Psoas muscle (tissue), 8 donors: ENCODE results near the gene FREM1. TPM values are rescaled to one million over a fixed set of nuclear protein-coding genes. Genes with fewer than 3 reads are reported as not detected.

Experiments used
- ATAC-seq, 4 donors: fragments of 200-7000 bp; cut with Tn5 transposase; one replicate each; pipeline ENCODE4 v1.9.1; 2020; ENCODE audit warnings: moderate library complexity in 3 of 4, mild to moderate bottlenecking in 2 of 4
- DNase-seq, 2 donors: peaks; one replicate each; pipeline ENCODE4 v3.0.0-alpha.2; 2020
- H3K27ac ChIP-seq: fragments of 200-600 bp; one replicate; pipeline ENCODE4 v1.8.0; 2022
- H3K27me3 ChIP-seq, 3 donors: fragments of 200-600 bp in 1 of 3; one replicate each; pipeline versions ENCODE4 v1.6.1 to v1.8.0; 2013 to 2022; ENCODE audit warnings: low read length in 2 of 3, mild to moderate bottlenecking in 2 of 3, moderate library complexity in 1 of 3; ENCODE audit not compliant: insufficient read depth in 3 of 3
- H3K36me3 ChIP-seq, 2 donors: fragments of 200-600 bp in 1 of 2; one replicate each; pipeline versions ENCODE4 v1.6.1 to v1.8.0; 2013 to 2022; ENCODE audit warnings: low read depth in 1 of 2, mild to moderate bottlenecking in 1 of 2, moderate library complexity in 1 of 2; ENCODE audit not compliant: insufficient read depth in 1 of 2
- H3K4me1 ChIP-seq: fragments of 200-600 bp; one replicate; pipeline ENCODE4 v1.8.0; 2022
- H3K4me3 ChIP-seq: fragments of 200-600 bp; one replicate; pipeline ENCODE4 v1.8.0; 2022; ENCODE audit warnings: mild to moderate bottlenecking
- H3K9me3 ChIP-seq: fragments of 200-600 bp; one replicate; pipeline ENCODE4 v1.8.0; 2022
- WGBS, 3 donors: extraction: QIAGEN DNeasy Blood & Tissue Kit; methylation state at CpG; one replicate each; pipeline versions ENCODE4 v1.1.6 to v1.1.7; 2013; 5-methylcytosine and 5-hydroxymethylcytosine counted together
- intact Hi-C, 2 donors: fragments of 100-400 bp; cut with DNase I; formaldehyde crosslinking; loops; one replicate each; pipeline versions ENCODE4 v1.11.0 to v1.14.2; 2022
- polyA plus RNA-seq, 3 donors: library from polyadenylated mRNA; stranded (reverse); fragments of 200-250 nt; gene quantifications; one replicate each; pipeline ENCODE4 v1.2.3, GENCODE V29; 2013
- total RNA-seq, 4 donors: library from RNA; stranded (reverse); fragmentation: NEBNext Ultra II Directional in 2 of 4; extraction: Animal tissue kit (Norgen Biotek cat#: 25700) in 2 of 4; gene quantifications; one replicate each; pipeline versions ENCODE4 v1.2.1 to v1.2.4, GENCODE V29; 2021 to 2023
- TF ChIP-seq, protein P1 (sequence below): fragments of 200-600 bp; IDR thresholded peaks from one replicate; pipeline ENCODE4 v1.8.0; 2022; ENCODE audit warnings: antibody characterized with exemption
- donor health status: healthy with polysubstance abuse.
- donor health status: DM: no; HTN: no; CAD: no; lungs with moderate emphysema.
- donor health status: Bipolar disorder and iron deficiency.
- donor health status: healthy.
- donor health status: DM: yes; HTN: yes; CAD: no.
- donor health status: DM: no; HTN: no; CAD: no.
- donor health status: DM: no; HTN: no; CAD: no.
- donor health status: DM: yes; HTN: yes; CAD: no.

Gene FREM1
- total and polyA plus RNA-seq, 7 donors = 0.20 to 3.7 (median 0.79) TPM

DNA sequence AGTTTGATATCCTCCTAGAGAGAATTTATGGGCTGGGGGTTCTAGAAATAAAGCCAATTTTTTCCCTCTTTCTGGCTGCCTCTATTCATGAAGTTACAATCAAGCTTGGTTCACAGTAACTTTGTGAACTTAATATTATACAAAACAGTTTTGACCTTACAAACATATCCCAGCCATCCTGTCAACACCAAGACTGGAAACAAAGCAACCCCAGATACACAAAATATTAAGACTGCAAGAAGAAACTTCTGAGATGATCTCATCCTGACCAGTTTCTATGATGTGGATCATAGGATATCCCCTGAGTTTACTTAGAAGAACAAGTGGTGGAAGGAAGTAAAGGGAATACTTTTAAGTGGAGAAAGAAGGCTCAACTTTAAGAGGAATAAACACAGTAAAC is 159.4 kb downstream of the FREM1 start:
- no peaks in the 10 kb centered on the region for H3K4me1 ChIP-seq
- DNase-seq (no peak), ATAC-seq (no peak)
- no peak overlapping the region for H3K27ac ChIP-seq
- no peak overlapping the region for H3K4me3 ChIP-seq
- TF ChIP-seq, protein P1, sequence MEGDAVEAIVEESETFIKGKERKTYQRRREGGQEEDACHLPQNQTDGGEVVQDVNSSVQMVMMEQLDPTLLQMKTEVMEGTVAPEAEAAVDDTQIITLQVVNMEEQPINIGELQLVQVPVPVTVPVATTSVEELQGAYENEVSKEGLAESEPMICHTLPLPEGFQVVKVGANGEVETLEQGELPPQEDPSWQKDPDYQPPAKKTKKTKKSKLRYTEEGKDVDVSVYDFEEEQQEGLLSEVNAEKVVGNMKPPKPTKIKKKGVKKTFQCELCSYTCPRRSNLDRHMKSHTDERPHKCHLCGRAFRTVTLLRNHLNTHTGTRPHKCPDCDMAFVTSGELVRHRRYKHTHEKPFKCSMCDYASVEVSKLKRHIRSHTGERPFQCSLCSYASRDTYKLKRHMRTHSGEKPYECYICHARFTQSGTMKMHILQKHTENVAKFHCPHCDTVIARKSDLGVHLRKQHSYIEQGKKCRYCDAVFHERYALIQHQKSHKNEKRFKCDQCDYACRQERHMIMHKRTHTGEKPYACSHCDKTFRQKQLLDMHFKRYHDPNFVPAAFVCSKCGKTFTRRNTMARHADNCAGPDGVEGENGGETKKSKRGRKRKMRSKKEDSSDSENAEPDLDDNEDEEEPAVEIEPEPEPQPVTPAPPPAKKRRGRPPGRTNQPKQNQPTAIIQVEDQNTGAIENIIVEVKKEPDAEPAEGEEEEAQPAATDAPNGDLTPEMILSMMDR = no peak
- intact Hi-C loops = no loop called here
- no peaks in the 10 kb centered on the region for H3K36me3 ChIP-seq
- H3K27me3 ChIP-seq = no peaks in the 10 kb centered on the region
- no peaks in the 10 kb centered on the region for H3K9me3 ChIP-seq

DNA sequence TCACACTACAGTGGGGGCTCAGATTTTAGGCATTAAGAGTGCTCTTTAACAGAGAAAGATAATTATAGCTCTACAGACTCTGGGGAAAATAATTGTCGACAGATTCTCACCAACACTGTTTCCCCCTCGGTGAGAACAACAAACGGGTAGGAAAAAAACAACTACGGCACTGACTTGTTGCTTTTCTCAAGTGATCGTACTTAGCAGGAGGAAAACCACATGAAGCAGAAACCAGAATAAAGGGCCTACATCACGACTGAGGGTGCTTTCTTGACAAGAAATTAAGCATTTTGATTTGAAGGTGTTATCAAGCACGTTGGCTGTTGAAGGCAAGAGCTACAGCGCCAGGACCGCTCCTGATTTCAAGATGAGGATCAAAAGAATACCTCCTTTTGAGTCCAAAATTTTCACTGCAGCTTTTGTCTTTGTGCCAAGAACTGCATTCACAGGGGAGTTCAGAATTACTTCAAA is 160.5 kb downstream of the FREM1 start:
- H3K27me3 ChIP-seq = no peaks in the 10 kb centered on the region
- H3K36me3 ChIP-seq = no peaks in the 10 kb centered on the region
- DNase-seq (no peak), ATAC-seq (no peak)
- WGBS, 3 donors = 38 to 50% (median 44%) methylated on average over 9 of the region's 9 CpGs
- H3K9me3 ChIP-seq = no peaks in the 10 kb centered on the region
- H3K4me3 ChIP-seq = no peak overlapping the region
- H3K4me1 ChIP-seq = no peaks in the 10 kb centered on the region
- no peak overlapping the region for H3K27ac ChIP-seq
- TF ChIP-seq, protein P1 = no peak
- intact Hi-C loops = no loop called here

DNA sequence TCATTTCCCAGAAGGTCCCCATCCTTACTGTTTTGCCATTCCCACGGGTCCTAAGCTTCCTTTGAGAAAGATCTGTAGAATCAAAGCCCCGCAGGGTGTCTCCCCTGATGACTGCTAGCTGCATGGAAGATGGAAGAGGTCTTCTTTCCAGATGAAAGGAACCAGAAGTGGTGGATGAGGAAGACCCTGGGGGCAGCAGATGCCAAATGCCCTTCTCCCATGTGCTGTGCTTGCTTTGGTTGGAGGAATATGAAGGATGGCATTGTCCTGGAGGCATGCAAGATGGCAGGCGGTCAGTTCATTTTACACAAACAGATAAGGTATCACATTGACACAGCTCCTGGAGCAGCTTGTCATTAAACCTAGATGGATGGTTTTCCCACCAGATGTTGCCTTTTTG is 161.9 kb downstream of the FREM1 start:
- Histone ChIP-seq H3K27me3 (no peaks in the 10 kb centered on the region), H3K9me3 (no peaks in the 10 kb centered on the region), H3K27ac (no peak overlapping the region), H3K4me1 (no peaks in the 10 kb centered on the region), H3K4me3 (no peak overlapping the region), H3K36me3 (no peaks in the 10 kb centered on the region)
- DNase-seq (no peak), ATAC-seq (no peak)
- WGBS, 3 donors = 90 to 93% (median 90%) methylated on average over 3 of the region's 3 CpGs
- TF ChIP-seq, protein P1 = no peak
- intact Hi-C loops = no loop called here

DNA sequence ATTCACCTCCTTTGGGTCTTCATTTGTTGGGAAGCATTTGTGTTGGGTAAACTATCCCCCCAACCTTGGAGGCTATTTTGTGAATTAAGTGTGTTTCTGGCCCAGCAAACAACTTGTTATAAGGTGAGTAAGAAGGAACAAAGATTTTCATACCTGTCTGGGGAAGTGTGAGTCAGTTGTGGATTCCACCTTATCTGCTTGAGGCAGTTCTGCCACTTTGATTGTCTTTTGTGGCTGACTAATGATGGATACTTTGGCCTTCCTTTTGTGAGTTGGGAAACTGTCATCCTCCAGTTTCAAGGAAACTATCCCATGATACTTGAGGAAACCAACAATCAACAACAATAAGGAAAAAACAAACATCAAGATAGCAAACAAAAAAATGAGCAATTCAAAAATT is 163.1 kb downstream of the FREM1 start:
- Histone ChIP-seq H3K4me3 (no peak overlapping the region), H3K4me1 (no peaks in the 10 kb centered on the region), H3K36me3 (no peaks in the 10 kb centered on the region), H3K9me3 (no peaks in the 10 kb centered on the region), H3K27ac (no peak overlapping the region), H3K27me3 (no peaks in the 10 kb centered on the region)
- intact Hi-C loops = no loop called here
- TF ChIP-seq, protein P1 = no peak
- ATAC-seq = no peak
- no peak for DNase-seq

DNA sequence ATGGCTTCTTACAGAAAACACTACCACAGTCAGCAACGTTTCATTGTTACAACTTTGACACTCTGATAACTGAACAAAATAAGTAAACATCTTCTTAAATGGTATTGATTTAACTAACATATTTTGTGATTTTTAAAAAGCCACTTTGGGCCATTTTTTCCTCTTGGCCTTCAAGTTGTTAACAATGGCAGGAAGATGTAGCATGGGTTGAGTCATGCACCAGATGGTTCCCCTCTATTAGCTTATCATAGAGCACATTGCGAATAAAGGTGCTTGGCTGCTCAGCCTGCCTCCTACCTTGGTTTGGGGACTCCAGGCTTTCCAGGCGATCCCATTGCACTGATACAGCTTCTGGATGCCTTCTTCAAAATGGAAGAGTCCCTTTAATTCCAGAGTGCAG is 163.6 kb downstream of the FREM1 start:
- no peak for ATAC-seq
- 80 to 89% (median 84%) methylated on average over 3 of the region's 3 CpGs for WGBS, 3 donors
- H3K36me3 ChIP-seq = no peaks in the 10 kb centered on the region

More for the DNA sequence above, 163.6 kb downstream of the FREM1 start:
- no peaks in the 10 kb centered on the region for H3K9me3 ChIP-seq
- intact Hi-C loops = no loop called here
- H3K4me3 ChIP-seq = no peak overlapping the region
- TF ChIP-seq, protein P1 = no peak
- H3K27me3 ChIP-seq = no peaks in the 10 kb centered on the region
- no peaks in the 10 kb centered on the region for H3K4me1 ChIP-seq
- H3K27ac ChIP-seq = no peak overlapping the region
- DNase-seq = no peak
